LoVo (cell line): ENCODE data around the gene SEC61A1.

Source experiments
- DNase-seq: peaks from one replicate; pipeline ENCODE4 v3.0.0-alpha.2; 2016; ENCODE audit warnings: low spot score

The SEC61A1 gene

GRCh38 chr3:128113817-128114794 is 61.9 kb downstream of the SEC61A1 start:
- no peak for DNase-seq
